GM12878 (cell line): Measurements from ENCODE around the gene DAB2. TPM values are rescaled to one million over a fixed set of nuclear protein-coding genes. Genes with fewer than 3 reads are reported as not detected.
A peak's percentile ranks its signal among the peaks of the same experiment; 100 is the strongest.

Experiments
- BRCA1 ChIP-seq: IDR thresholded peaks from 2 replicates; pipeline ENCODE4 v1.6.1; 2011; ENCODE audit warnings: low read depth, low read length, improper control_type of control experiment
- E4F1 ChIP-seq: fragments of 450-650 bp; IDR thresholded peaks from 2 replicates; pipeline ENCODE4 v1.6.1; 2018; ENCODE audit warnings: borderline replicate concordance, mild to moderate bottlenecking; ENCODE audit not compliant: partially characterized antibody
- GABPA ChIP-seq: IDR thresholded peaks from 2 replicates; pipeline ENCODE4 v1.6.1; 2014; ENCODE audit warnings: antibody characterized with exemption, low read depth, mild to moderate bottlenecking, inconsistent platforms
- MTA2 ChIP-seq: fragments of 450-650 bp; IDR thresholded peaks from 2 replicates; pipeline ENCODE4 v1.6.1; 2016; ENCODE audit warnings: low read depth, mild to moderate bottlenecking, moderate library complexity
- NFYA ChIP-seq: IDR thresholded peaks from 2 replicates; pipeline ENCODE4 v1.6.1; 2011; ENCODE audit warnings: low read depth, mild to moderate bottlenecking, low read length, improper control_type of control experiment, borderline replicate concordance
- NR2F1 ChIP-seq: fragments of 450-650 bp; conservative IDR thresholded peaks from 2 replicates; pipeline ENCODE4 v1.6.1; 2017; ENCODE audit warnings: mild to moderate bottlenecking
- POLR2A ChIP-seq: IDR thresholded peaks from 2 replicates; pipeline ENCODE4 v1.6.1; 2011; ENCODE audit warnings: low read depth, mild to moderate bottlenecking, low read length
- SIN3A ChIP-seq: IDR thresholded peaks from 2 replicates; pipeline ENCODE4 v1.6.1; 2012; ENCODE audit warnings: low read depth, low read length, improper control_type of control experiment
- STAT3 ChIP-seq: IDR thresholded peaks from 2 replicates; pipeline ENCODE4 v1.6.1; 2011; ENCODE audit warnings: low read depth, low read length, improper control_type of control experiment
- USF1 ChIP-seq: IDR thresholded peaks from 2 replicates; pipeline ENCODE4 v1.6.1; 2011; ENCODE audit warnings: borderline replicate concordance, low read depth, mild to moderate bottlenecking, moderate library complexity, mixed read lengths, low read length; ENCODE audit not compliant: insufficient read depth; ENCODE audit errors: extremely low read length
- ZBTB33 ChIP-seq: fragments of 450-650 bp; IDR thresholded peaks from 2 replicates; pipeline ENCODE4 v1.6.1; 2017; ENCODE audit warnings: mild to moderate bottlenecking
- ZZZ3 ChIP-seq: IDR thresholded peaks from 2 replicates; pipeline ENCODE4 v1.6.1; 2011; ENCODE audit warnings: low read depth; ENCODE audit not compliant: control insufficient read depth, insufficient read length
- polyA plus RNA-seq, 11 experiments: library from polyadenylated mRNA; depleted of rRNA in 4 of 11; unstranded in 6 of 11; stranded (reverse) in 5 of 11; fragments of >200 nt; fragmentation: Nextera tagmentation in 4 of 11; fragmentation: Illumina TruSeq in 1 of 11; extraction: Ambion mirVana in 4 of 11; extraction: Trizol in 1 of 11; gene quantifications; 1 replicate in 1 of 11; 2 replicates in 10 of 11; pipeline versions ENCODE4 v1.2.1 to v1.2.3, GENCODE V29; 2011 to 2016; ENCODE audit warnings: inconsistent platforms in 2 of 11, missing spikeins in 2 of 11, low read depth in 1 of 11
- total RNA-seq, 4 experiments: library from RNA; depleted of rRNA in 3 of 4; stranded (reverse); fragments of >200 nt in 3 of 4; fragmentation: Illumina TruSeq in 1 of 4; extraction: Trizol in 1 of 4; gene quantifications; 2 replicates each; pipeline versions ENCODE4 v1.2.1 to v1.2.3, GENCODE V29; 2013 to 2021
- TF ChIP-seq, protein P1 (sequence below): fragments of 450-650 bp; IDR thresholded peaks from 2 replicates; pipeline ENCODE4 v1.6.1; 2017; ENCODE audit warnings: borderline replicate concordance
- TF ChIP-seq, protein P2 (sequence below): fragments of 450-650 bp; IDR thresholded peaks from 2 replicates; pipeline ENCODE4 v1.6.1; 2017; ENCODE audit warnings: mild to moderate bottlenecking, moderate library complexity
- TF ChIP-seq, protein P3 (sequence below): IDR thresholded peaks from 2 replicates; pipeline ENCODE4 v1.6.1; 2011; ENCODE audit warnings: borderline replicate concordance, low read depth, mild to moderate bottlenecking, moderate library complexity, low read length; ENCODE audit not compliant: insufficient read depth, poor library complexity, severe bottlenecking
- TF ChIP-seq, protein P4 (sequence below): fragments of 450-650 bp; IDR thresholded peaks from 2 replicates; pipeline ENCODE4 v1.6.1; 2014; ENCODE audit warnings: mild to moderate bottlenecking

DAB2 gene
- total and polyA plus RNA-seq, 10 of the 15 experiments (the other 5 are each of a cell fraction or from before 2014, with no cell fraction given) = 0.05 to 0.23 (median 0.11) TPM; not detected in 7

GRCh38 chr5:39360471-39361111 is 64.2 kb downstream of the DAB2 start (continued):
- TF ChIP-seq NFYA (no peak), MTA2 (no peak), E4F1 (no peak), ZBTB33 (no peak), ZZZ3 (no peak), POLR2A (no peak), STAT3 (no peak), GABPA (peak; percentile 13; the same call in 1 of the 2 replicates), USF1 (no peak), NR2F1 (no peak), SIN3A (no peak), BRCA1 (no peak)
- TF ChIP-seq, protein P1, sequence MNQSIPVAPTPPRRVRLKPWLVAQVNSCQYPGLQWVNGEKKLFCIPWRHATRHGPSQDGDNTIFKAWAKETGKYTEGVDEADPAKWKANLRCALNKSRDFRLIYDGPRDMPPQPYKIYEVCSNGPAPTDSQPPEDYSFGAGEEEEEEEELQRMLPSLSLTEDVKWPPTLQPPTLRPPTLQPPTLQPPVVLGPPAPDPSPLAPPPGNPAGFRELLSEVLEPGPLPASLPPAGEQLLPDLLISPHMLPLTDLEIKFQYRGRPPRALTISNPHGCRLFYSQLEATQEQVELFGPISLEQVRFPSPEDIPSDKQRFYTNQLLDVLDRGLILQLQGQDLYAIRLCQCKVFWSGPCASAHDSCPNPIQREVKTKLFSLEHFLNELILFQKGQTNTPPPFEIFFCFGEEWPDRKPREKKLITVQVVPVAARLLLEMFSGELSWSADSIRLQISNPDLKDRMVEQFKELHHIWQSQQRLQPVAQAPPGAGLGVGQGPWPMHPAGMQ = no peak
- TF ChIP-seq, protein P2, sequence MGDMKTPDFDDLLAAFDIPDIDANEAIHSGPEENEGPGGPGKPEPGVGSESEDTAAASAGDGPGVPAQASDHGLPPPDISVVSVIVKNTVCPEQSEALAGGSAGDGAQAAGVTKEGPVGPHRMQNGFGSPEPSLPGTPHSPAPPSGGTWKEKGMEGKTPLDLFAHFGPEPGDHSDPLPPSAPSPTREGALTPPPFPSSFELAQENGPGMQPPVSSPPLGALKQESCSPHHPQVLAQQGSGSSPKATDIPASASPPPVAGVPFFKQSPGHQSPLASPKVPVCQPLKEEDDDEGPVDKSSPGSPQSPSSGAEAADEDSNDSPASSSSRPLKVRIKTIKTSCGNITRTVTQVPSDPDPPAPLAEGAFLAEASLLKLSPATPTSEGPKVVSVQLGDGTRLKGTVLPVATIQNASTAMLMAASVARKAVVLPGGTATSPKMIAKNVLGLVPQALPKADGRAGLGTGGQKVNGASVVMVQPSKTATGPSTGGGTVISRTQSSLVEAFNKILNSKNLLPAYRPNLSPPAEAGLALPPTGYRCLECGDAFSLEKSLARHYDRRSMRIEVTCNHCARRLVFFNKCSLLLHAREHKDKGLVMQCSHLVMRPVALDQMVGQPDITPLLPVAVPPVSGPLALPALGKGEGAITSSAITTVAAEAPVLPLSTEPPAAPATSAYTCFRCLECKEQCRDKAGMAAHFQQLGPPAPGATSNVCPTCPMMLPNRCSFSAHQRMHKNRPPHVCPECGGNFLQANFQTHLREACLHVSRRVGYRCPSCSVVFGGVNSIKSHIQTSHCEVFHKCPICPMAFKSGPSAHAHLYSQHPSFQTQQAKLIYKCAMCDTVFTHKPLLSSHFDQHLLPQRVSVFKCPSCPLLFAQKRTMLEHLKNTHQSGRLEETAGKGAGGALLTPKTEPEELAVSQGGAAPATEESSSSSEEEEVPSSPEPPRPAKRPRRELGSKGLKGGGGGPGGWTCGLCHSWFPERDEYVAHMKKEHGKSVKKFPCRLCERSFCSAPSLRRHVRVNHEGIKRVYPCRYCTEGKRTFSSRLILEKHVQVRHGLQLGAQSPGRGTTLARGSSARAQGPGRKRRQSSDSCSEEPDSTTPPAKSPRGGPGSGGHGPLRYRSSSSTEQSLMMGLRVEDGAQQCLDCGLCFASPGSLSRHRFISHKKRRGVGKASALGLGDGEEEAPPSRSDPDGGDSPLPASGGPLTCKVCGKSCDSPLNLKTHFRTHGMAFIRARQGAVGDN = no peak
- TF ChIP-seq, protein P3, sequence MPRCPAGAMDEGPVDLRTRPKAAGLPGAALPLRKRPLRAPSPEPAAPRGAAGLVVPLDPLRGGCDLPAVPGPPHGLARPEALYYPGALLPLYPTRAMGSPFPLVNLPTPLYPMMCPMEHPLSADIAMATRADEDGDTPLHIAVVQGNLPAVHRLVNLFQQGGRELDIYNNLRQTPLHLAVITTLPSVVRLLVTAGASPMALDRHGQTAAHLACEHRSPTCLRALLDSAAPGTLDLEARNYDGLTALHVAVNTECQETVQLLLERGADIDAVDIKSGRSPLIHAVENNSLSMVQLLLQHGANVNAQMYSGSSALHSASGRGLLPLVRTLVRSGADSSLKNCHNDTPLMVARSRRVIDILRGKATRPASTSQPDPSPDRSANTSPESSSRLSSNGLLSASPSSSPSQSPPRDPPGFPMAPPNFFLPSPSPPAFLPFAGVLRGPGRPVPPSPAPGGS = no peak
- TF ChIP-seq, protein P4, sequence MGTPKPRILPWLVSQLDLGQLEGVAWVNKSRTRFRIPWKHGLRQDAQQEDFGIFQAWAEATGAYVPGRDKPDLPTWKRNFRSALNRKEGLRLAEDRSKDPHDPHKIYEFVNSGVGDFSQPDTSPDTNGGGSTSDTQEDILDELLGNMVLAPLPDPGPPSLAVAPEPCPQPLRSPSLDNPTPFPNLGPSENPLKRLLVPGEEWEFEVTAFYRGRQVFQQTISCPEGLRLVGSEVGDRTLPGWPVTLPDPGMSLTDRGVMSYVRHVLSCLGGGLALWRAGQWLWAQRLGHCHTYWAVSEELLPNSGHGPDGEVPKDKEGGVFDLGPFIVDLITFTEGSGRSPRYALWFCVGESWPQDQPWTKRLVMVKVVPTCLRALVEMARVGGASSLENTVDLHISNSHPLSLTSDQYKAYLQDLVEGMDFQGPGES = no peak
